GM19468 (cell line): ENCODE data around the gene CSRP1.
"Not testable (repeated sequence)": the region's sequence is repeated elsewhere in the genome, so short reads cannot be mapped to it uniquely, and the experiment has no call there.

Experiments used
- ATAC-seq: cut with Tn5 transposase; IDR thresholded peaks from one replicate; pipeline ENCODE4 v1.9.1; 2021; ENCODE audit warnings: mild to moderate bottlenecking, moderate library complexity, moderate number of reproducible peaks; ENCODE audit not compliant: unreplicated experiment; ENCODE audit errors: extremely low read depth

Gene CSRP1

DNA sequence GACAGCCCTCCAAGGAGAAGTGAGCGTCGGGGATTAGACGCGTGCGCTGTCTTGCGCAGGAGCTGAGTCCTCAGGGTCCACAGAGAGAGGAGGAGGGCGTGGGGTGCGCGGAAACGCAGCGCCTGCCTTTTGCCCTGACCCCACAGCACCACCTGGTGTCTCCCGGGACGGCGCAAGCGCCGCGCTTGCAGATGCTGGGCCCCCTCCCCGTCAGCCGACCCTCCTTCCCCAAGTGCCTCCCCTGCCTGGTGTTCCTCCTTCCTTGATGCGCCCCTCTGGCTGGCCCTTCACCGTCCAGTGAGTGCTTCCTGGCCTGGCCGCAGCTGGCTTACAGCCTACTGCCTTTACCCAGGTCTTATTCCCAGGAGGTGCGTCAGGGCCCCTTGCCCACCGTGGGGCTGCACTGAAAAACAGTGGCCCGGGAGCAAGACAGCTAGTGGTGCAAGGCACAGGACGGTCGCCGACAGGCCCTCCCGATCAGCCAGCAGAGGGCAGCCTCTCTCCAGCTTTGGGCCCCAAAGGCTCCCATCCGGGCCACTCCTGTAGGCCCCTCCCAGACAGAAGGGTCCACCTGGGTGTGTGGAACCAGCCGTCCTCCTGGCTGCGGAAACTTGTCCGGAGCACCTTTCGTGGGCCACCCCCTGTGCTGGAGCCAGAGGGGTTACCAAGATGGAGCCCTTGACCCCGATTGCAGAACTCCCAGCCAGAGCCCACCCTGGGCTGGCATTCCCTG is 25.0 kb downstream of the CSRP1 start:
- no peak for ATAC-seq

- ATAC-seq: no peak
Observed at GRCh38 chr1:201481004-201481380, 25.9 kb downstream of the CSRP1 start.

DNA sequence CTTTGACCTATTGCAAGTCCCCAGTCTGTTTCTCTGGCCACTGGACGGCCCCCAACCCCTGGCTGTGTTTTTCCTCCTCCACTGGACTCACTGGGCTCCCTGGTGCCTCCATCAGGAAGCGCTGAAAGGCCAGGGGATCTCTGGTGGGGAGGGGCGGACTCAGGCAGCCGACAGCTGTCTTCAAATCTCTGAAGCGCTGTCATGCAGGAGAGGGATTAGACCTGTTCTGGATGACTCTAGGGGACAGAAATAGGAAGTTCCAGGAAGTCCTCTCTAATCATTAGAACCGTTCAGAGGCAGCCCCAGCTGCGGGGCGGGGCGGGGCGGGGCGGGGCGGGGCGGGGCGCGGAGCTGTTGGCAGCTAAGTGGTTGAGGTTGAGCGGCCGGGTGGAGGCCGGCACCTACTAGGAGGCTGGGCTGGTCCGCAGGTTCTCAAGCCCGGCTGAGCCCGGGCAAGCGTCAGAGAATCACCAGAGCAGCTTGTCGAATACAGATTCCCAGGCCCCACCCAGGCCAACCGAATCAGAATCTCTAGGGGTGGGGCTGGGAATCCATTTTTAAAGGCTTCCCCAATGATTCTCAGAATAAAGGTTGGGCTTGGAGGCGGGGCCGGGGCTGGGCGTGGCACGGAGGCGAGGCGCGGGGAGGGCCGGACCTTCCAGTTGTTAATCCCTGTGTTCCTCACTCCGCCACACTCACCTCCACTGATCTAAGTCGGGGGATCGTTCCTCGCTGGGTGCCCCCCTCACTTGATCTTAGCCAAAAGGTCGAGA is 26.5 kb downstream of the CSRP1 start:
- no peak for ATAC-seq

- ATAC-seq: no peak
Observed at GRCh38 chr1:201479201-201479730, 27.7 kb downstream of the CSRP1 start.

DNA sequence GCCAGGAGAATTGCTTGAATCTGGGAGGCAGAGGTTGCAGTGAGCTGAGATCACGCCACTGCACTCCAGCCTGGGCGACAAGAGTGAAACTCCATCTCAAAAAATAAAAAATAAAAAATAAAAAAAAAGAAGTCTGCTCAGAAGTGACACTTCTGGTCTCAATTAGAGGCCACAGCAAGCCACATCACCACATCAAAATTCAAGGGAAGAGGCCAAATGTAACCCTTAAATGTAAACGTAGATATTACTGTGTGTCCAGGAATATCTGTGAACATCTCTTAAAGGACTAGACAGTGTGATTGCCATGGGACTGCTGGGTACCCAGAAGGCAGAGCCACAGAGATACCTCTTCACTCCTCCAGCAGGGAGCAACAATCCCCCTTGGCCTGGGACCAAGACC is 28.3 kb downstream of the CSRP1 start:
- ATAC-seq: not testable (repeated sequence)

DNA sequence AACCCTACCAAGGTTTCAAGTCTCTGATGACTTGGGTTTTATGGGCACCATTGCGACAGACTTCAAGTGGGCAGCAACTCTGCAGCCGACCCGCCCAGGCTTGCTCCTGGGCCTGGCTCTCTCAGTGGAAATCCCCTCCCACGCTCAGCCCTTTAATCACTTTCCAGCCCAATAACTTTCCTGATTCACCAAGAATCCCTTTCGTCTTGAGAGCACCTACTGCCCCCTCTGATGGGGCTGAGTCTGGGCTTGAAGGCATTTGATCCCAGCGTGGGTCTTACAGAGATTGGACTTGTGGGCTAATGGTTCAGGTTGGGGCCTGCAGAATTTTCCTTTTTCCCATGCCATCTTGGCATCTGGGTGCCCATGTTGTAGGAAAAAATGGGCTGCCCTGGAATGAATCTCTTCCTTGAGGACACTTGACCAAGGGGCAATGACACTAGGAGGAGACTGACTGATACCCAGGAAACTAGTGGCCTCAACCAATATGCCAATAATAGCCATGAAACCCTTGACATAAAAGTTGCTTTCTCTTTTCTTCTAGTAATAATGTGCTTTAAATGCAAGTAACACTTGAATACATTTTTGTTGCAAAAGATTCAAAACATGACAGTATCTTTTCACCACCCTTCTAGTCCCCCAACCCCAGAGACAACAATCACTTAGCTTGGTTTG is 30.1 kb downstream of the CSRP1 start:
- ATAC-seq: no peak

DNA sequence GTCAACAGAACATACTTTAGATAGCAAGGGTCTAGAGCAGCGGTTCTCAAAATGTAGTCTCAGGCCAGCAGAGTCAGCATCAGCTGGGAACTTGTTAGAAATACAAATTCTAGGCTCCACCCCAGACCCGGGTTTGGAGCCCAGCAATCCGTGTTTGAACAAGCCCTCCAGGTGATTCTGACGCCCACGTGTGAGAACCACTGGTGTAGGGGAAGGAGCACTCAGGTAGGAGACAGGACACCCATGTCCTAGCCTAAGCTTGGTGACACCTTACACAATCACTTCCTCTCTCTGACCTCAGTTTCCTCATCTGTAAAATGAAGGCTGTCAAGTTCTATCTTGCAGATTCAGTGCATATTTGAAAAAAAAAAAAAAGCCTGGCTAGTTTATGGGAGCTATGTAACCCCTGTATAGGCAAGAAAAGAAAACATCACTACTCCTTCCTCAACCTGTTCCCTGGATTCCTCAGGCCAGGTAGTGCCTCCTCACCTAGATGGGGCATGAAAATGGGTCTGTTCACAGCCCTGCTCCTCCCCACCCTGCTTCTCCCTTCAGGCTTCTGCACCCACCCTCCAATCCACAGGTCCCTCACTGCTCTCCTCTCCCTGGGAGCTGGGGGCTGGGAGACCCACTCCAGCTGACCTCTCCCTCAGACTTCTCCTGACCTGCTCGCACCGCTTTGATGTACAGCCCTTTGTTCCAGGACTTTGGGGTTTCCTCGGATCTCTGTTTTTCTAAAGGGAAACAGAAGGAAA is 30.8 kb downstream of the CSRP1 start:
- ATAC-seq: no peak

DNA sequence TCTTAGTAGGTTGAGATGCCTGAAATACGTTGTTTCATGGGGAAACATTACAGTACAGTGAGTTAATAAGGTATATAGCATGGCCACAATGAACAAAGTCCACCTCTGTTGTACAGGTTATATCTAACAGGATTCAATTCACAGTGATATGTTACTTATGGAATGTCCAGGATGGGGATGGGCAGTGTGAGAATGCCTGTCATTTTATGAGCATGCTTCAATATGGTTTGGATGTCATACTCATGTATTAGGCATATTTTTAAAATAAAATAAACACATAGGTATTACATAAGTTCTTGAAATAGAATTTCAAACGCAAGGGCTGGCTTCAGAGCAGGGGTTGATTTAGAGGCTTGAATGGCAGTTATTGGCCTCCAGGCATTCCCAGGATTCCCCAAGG is 31.8 kb downstream of the CSRP1 start:
- ATAC-seq: no peak

DNA sequence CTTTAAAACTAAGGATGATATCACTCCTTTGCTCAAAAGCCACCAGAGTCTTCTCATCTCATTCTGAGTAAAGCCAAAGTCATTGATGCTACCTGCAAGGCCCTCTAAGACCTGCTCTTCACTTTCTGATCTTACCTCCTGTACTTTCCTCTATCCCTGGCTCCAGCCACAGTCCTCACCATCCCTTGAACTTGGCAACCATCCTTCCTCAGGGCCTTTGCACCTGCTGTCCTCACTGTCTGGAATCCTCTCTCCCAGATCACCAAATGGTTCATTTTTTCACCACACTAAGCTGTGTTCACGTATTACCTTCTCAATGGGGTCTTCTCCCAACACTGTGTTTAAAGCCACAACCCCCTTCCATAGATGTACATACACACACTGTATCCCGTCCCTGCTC is 33.6 kb downstream of the CSRP1 start:
- ATAC-seq: no peak

DNA sequence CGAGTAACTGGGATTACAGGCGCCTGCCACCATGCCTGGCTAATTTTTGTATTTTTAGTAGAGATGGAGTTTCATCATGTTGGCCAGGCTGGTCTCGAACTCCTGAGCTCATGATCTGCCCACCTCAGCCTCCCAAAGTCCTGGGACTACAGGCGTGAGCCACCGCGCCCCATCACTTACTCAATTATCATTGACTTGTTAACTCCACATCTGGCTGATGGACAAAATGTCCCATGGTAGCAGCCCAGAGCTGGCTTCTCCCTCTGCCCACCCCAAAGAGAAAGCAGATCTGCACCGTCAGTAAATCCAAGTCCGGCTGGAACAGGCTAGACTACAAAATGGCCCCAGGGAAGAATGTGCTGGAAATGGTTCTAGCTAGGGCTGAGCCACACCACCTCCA is 34.6 kb downstream of the CSRP1 start:
- not testable (repeated sequence) for ATAC-seq

DNA sequence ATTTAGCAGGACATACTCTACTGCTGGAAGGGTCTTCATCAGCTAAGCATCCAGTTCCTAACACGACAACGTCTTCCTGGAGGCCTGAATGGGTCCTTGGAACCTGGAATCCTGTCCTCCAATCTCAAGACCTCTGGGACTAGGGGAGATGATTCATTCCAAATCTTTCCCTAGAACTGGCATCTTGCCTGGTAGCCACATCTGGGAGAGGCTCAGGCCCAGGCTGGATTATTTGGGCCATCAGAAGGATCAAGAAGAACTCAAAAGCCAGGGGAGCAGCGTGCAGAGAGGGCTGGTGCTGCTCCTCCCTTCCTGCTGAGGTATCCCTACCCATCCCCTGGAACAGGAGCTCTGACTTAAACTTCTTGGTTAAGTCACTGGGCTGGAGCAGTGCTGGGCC is 35.2 kb downstream of the CSRP1 start:
- no peak for ATAC-seq

- no peak for ATAC-seq
Observed at GRCh38 chr1:201470581-201470980, 36.3 kb downstream of the CSRP1 start.

DNA sequence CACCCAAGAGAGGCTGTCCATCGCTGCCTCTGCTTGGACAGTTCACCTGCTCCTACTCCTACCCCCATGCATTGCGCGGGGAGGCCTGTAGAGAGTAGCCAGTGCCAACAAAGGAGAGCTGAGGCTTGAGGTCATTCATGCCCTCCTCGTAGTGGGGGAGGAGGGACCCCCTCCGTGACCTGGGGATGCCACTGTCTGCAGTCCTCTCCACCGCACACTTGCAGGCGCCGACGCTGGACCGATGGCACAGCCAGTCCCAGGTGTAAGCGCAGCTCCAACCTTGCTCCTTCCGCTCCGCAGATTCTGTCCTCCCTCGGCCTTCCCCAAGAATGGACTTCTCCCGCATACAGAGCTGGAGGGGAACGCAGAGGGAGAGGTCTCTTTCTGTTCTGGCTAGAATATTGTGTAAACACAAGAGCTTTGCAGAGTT is 37.3 kb downstream of the CSRP1 start:
- no peak for ATAC-seq

DNA sequence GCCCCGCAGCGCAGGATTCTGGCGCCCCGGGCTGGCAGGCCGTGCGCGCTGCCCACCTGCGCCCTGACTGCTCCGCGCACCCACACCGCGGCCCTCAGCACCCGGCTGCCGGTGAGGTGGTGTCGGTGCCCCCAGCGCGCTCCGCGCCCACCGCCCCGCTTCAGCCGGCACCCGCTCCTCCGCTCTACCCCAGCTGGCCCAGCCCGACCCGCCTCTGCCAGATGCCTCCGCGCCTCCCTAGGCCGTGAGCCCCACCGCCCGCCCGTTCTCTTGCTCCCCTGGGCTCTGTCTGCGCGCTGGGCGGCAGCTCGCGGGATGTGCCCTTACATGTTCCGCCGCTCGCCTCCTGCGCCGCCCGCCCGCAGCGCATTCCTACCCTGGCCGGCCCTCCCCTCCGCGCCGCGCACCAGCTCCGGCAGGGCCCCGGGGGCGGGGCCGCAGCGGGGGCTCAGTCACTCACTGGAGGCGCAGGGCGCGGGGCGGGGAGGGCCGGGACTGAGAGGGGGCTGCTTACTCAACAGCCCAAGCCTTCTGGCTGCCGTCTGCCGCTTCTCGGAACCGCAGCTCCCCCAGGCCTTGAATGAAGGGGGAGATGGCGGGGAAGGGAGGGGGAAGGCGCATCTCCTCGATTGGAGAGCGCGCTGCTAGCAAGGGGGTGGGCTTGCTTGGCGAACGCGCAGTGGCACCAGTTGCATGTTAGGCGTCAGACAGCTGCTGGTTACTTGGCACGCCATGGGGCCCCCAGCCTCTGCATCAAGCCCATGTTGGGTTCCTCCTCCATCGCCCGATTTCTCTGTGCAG is 37.9 kb downstream of the CSRP1 start, which contains the start of gene PHLDA3:
Gene PHLDA3 (minus strand): TSS at position 345 of the 801 bp plus-strand sequence. CDS start 402 bp downstream, outside the sequence.
- ATAC-seq: peak; percentile 41

DNA sequence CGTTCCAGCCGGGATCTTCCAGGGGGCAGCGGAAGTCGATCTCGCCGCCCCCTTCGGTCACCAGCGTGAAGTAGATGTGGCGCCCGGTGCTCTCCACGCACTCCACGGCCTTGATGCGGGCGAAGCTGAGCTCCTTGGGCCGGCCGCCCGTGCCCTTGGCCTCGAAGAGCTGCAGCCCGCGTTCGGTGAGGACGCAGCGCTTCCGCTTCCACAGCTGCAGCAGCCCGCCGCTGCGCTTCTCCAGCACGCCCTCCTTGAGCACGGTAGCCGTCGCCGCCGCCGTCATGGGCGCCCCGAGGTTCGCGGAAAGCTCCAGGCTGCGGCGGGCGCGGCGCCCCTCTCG is 38.5 kb downstream of the CSRP1 start:
- no peak for ATAC-seq

DNA sequence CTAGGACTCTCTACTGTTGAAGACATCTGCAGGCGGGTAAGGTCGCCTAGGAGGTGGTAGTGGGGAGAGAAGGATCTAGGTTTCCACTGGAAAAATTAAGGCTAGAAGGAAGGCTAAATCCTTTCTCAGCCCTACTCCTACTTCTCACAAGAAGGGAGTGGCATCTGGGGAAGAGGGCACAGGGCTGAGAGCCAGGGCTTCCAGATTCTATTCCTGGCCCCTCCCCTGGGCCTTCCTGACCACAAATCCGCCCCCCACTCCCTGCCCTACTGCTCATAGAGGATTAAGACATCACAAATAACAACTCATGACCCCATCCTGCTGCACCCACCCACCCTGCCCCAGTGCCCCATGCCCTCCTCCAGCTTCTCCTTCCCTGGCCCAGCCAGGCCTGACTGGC is 40.4 kb downstream of the CSRP1 start:
- no peak for ATAC-seq

GRCh38 chr1:201465698-201466290 is 41.1 kb downstream of the CSRP1 start:
- no peak for ATAC-seq

GRCh38 chr1:201463071-201463552 is 43.8 kb downstream of the CSRP1 start:
- no peak for ATAC-seq
